Measurements from ENCODE around the gene EDEM1.

EDEM1 gene

GRCh38 chr3:5187156-5187919 is at the start of gene EDEM1:
Gene EDEM1, plus strand, starts transcription at chr3:5187707. Its CDS starts 99 bp downstream, at chr3:5187806.
- peak; percentile 93 for DNase-seq (ENCODE audit: low spot score)
- no peak for TF ChIP-seq CTCF (IDR thresholded peaks at IDR 0.05; ENCODE audit: poor library complexity, severe bottlenecking)
- no peaks in the 10 kb centered on the region for H3K9me3 ChIP-seq (ENCODE audit: severe bottlenecking)
- peak; percentile 93 for ATAC-seq (ENCODE audit: low read depth)
- H3K4me1 ChIP-seq (ENCODE audit: insufficient read depth, poor library complexity, severe bottlenecking) = peaks cover 19% of the 10 kb centered on the region
- H3K36me3 ChIP-seq (ENCODE audit: low read depth) = peaks cover 63% of the 10 kb centered on the region
- H3K4me3 ChIP-seq (ENCODE audit: severe bottlenecking) = peak within 1 kb of the TSS; percentile 98
- H3K27ac ChIP-seq (ENCODE audit: poor library complexity, severe bottlenecking) = peak within 1 kb of the TSS; percentile 74
- no peaks in the 10 kb centered on the region for H3K27me3 ChIP-seq (ENCODE audit: insufficient read depth, poor library complexity, severe bottlenecking)

DNA sequence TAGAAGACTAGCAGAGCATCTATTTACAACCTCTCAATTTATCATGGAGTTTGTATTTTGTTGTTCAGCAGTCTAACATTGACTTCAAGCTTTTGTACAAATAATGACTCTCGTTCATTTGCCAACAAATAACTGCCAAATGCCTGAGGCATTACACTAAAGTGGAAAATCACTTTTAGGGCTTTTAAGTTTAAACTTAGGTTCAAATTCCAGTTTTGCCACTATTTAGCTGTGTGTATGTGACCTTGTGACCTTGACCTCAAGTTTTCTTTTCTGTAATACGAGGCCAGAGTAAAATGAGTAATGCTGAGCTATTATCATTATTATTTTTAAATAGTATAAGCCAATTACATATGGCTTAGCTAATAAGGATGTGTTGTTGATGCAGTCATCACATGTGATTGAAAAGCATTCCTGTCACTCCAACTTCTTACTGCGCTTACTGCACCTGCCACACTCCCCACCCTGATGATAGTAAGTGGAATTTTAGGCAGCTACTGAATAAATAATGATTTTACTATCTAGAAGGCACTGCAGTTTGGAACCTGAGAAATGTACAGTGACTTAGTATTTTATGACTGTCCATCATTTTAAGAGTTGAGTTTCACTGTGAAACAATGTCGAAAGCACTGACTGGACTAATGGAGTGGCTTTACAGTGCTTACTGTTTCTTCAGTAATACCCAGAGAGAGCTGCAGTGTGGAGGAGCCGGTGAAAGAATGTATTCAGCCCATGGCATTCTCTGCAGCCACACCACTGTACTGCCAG is 49.1 kb upstream of the EDEM1 start:
- Histone ChIP-seq H3K27me3 (ENCODE audit: insufficient read depth, poor library complexity, severe bottlenecking) (no peaks in the 10 kb centered on the region), H3K27ac (ENCODE audit: poor library complexity, severe bottlenecking) (peak overlapping the region; percentile 46), H3K4me3 (ENCODE audit: severe bottlenecking) (no peak overlapping the region), H3K36me3 (ENCODE audit: low read depth) (peaks cover 11% of the 10 kb centered on the region; the same call in 1 of the 2 replicates), H3K4me1 (ENCODE audit: insufficient read depth, poor library complexity, severe bottlenecking) (peaks cover 27% of the 10 kb centered on the region), H3K9me3 (ENCODE audit: severe bottlenecking) (no peaks in the 10 kb centered on the region)
- DNase-seq (ENCODE audit: low spot score) (no peak), ATAC-seq (ENCODE audit: low read depth) (peak; percentile 15; the same call in 1 of the 3 replicates)
- TF ChIP-seq CTCF (IDR thresholded peaks at IDR 0.05; ENCODE audit: poor library complexity, severe bottlenecking) = no peak

DNA sequence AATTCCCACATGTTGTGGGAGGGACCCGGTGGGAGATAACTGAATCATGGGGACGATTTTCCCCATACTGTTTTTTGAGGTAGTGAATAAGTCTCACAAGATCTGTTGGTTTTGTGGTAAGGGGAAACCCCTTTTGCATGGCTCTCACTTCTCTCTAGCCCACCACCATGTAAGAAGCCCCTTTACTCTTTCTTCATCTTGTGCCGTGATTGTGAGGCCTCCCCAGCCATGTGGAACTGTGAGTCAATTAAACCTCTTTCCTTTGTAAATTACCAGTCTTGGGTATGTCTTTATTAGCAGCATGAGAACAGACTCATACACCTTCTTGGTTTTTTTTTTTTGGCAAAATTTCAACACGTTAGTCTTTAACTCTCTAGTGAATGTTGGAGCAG is 47.3 kb upstream of the EDEM1 start:
- Histone ChIP-seq H3K4me3 (ENCODE audit: severe bottlenecking) (no peak overlapping the region), H3K4me1 (ENCODE audit: insufficient read depth, poor library complexity, severe bottlenecking) (peaks cover 24% of the 10 kb centered on the region), H3K27ac (ENCODE audit: poor library complexity, severe bottlenecking) (no peak overlapping the region), H3K36me3 (ENCODE audit: low read depth) (peaks cover 11% of the 10 kb centered on the region; the same call in 1 of the 2 replicates), H3K27me3 (ENCODE audit: insufficient read depth, poor library complexity, severe bottlenecking) (no peaks in the 10 kb centered on the region), H3K9me3 (ENCODE audit: severe bottlenecking) (no peaks in the 10 kb centered on the region)
- no peak for DNase-seq (ENCODE audit: low spot score)
- no peak for TF ChIP-seq CTCF (IDR thresholded peaks at IDR 0.05; ENCODE audit: poor library complexity, severe bottlenecking)
- ATAC-seq (ENCODE audit: low read depth) = no peak

DNA sequence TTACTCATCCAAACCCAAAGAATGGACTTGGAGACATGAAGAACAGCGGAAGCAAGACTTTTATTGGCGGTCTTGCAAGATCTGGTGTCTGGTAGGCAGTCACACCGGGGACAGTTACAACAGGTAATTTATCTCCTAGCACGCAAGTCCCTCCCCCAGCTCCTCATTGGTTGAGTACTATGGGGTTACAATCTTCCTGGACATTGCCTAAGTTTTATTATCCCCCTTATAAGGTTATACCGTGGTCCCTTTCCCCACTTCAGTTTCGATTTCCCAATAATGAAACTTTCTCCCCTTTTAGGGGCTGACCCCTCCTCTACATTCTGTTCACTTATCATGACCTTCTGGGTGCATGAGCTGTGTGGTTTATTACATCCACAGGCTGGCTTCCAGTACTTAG is 46.7 kb upstream of the EDEM1 start:
- ATAC-seq (ENCODE audit: low read depth) = no peak
- DNase-seq (ENCODE audit: low spot score) = no peak
- Histone ChIP-seq H3K27ac (ENCODE audit: poor library complexity, severe bottlenecking) (no peak overlapping the region), H3K27me3 (ENCODE audit: insufficient read depth, poor library complexity, severe bottlenecking) (no peaks in the 10 kb centered on the region), H3K4me1 (ENCODE audit: insufficient read depth, poor library complexity, severe bottlenecking) (peaks cover 24% of the 10 kb centered on the region), H3K4me3 (ENCODE audit: severe bottlenecking) (no peak overlapping the region), H3K9me3 (ENCODE audit: severe bottlenecking) (no peaks in the 10 kb centered on the region), H3K36me3 (ENCODE audit: low read depth) (peaks cover 11% of the 10 kb centered on the region; the same call in 1 of the 2 replicates)
- TF ChIP-seq CTCF (IDR thresholded peaks at IDR 0.05; ENCODE audit: poor library complexity, severe bottlenecking) = no peak
